Chondrocyte (in vitro differentiated cells): Measurements from ENCODE around the gene STIM1. TPM values are rescaled to one million over a fixed set of nuclear protein-coding genes. Genes with fewer than 3 reads are reported as not detected.

ENCODE experiments used
- DNase-seq: peaks from one replicate; pipeline ENCODE4 v3.0.0; 2021; ENCODE audit warnings: mixed read lengths, low spot score
- H3K27ac Mint-ChIP-seq: one replicate; pipeline ENCODE4 v1.8.0; 2021; ENCODE audit warnings: mild to moderate bottlenecking, moderate library complexity, mixed read lengths; ENCODE audit not compliant: unreplicated experiment
- H3K27me3 Mint-ChIP-seq: 2 replicates; pipeline ENCODE4 v1.8.0; 2021; ENCODE audit warnings: low read depth, mixed read lengths
- H3K36me3 Mint-ChIP-seq: 2 replicates; pipeline ENCODE4 v1.8.0; 2021; ENCODE audit warnings: low read depth, mixed read lengths
- H3K4me1 Mint-ChIP-seq: 2 replicates; pipeline ENCODE4 v1.8.0; 2021; ENCODE audit warnings: low read depth, mild to moderate bottlenecking, mixed read lengths
- H3K4me3 Mint-ChIP-seq: one replicate; pipeline ENCODE4 v1.8.0; 2021; ENCODE audit warnings: mild to moderate bottlenecking, moderate library complexity, mixed read lengths; ENCODE audit not compliant: unreplicated experiment
- H3K9me3 Mint-ChIP-seq: 2 replicates; pipeline ENCODE4 v1.8.0; 2021; ENCODE audit warnings: low read depth, mixed read lengths
- total RNA-seq: library from RNA; stranded (reverse); gene quantifications from 3 replicates; pipeline ENCODE4 v1.2.1, GENCODE V29; 2021
- TF ChIP-seq, protein P1 (sequence below): fragments of 200-600 bp; sonication (generic); IDR thresholded peaks from 2 replicates; pipeline ENCODE4 v1.5.0; 2021; ENCODE audit warnings: antibody characterized with exemption, mild to moderate bottlenecking, moderate library complexity

Gene STIM1
- total RNA-seq, 1 donor from 2014 or later = 50.7 TPM

DNA sequence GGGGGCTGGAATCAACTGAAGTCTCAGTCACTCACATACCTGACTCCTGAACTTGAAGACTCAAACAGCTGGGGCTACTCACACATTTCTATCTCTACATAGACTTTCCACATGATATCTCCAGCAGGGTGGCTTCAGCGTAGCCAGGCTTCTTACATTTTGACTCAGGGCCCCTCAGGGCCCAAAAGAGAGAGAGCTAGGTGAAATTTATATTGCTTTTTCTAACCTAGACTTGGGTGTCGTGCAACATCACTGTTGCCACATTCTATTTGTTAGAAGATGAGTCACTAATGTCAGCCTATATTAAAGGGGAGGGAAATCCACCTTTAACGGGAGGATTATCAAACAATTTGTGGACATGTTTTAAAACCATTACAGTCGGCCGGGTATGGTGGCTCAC, 167.2 kb downstream of the STIM1 start:
- H3K27ac Mint-ChIP-seq = no peak overlapping the region
- peaks cover 40% of the 10 kb centered on the region for H3K4me1 Mint-ChIP-seq
- H3K4me3 Mint-ChIP-seq = no peak overlapping the region
- TF ChIP-seq, protein P1, sequence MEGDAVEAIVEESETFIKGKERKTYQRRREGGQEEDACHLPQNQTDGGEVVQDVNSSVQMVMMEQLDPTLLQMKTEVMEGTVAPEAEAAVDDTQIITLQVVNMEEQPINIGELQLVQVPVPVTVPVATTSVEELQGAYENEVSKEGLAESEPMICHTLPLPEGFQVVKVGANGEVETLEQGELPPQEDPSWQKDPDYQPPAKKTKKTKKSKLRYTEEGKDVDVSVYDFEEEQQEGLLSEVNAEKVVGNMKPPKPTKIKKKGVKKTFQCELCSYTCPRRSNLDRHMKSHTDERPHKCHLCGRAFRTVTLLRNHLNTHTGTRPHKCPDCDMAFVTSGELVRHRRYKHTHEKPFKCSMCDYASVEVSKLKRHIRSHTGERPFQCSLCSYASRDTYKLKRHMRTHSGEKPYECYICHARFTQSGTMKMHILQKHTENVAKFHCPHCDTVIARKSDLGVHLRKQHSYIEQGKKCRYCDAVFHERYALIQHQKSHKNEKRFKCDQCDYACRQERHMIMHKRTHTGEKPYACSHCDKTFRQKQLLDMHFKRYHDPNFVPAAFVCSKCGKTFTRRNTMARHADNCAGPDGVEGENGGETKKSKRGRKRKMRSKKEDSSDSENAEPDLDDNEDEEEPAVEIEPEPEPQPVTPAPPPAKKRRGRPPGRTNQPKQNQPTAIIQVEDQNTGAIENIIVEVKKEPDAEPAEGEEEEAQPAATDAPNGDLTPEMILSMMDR = no peak
- no peaks in the 10 kb centered on the region for H3K36me3 Mint-ChIP-seq
- no peaks in the 10 kb centered on the region for H3K27me3 Mint-ChIP-seq
- H3K9me3 Mint-ChIP-seq = peaks cover 3% of the 10 kb centered on the region
- no peak for DNase-seq

DNA sequence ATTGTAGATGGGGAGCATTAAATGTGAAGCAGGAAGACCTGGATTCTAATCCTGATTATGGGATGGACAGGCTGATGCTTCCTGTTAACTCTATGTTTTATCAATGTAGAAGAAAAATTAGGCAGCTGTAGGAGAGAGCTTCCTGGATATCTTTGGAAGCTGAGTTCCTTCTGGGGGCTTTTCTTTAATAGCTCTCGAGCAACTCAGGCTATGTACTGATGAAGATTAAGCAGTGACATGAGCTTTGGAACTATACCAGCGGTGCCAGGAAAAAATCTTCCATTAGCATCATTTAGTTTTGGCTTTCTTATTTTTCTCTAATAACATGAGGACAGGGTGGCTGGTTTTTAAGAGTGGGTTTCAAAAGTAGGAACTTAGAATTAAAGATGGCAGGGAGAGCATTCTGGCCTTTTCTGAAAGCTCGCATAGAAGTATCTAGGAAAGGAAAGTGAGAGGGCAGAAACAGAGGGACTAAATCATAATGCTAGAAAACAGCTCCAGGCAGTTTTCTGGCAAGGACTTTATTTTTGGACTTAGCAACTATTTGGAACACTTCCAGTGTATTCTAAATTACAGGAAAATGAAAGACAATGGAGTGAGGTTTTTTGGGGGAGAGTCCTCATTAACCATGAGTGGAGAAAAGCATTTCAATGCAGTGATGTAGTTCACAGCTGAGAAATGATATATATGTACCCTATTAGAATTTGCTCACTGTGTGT, 169.9 kb downstream of the STIM1 start:
- Mint-ChIP-seq H3K27me3 (no peaks in the 10 kb centered on the region), H3K4me3 (no peak overlapping the region), H3K4me1 (peaks cover 33% of the 10 kb centered on the region), H3K9me3 (no peaks in the 10 kb centered on the region), H3K36me3 (no peaks in the 10 kb centered on the region), H3K27ac (peak overlapping the region; percentile 87)
- no peak for DNase-seq
- TF ChIP-seq, protein P1 = no peak

GRCh38 chr11:4025967-4026324, 170.5 kb downstream of the STIM1 start:
- Mint-ChIP-seq H3K9me3 (no peaks in the 10 kb centered on the region), H3K27me3 (no peaks in the 10 kb centered on the region), H3K27ac (peak overlapping the region; percentile 87), H3K4me3 (no peak overlapping the region), H3K36me3 (no peaks in the 10 kb centered on the region), H3K4me1 (peaks cover 33% of the 10 kb centered on the region)
- TF ChIP-seq, protein P1 = no peak
- DNase-seq = no peak

DNA sequence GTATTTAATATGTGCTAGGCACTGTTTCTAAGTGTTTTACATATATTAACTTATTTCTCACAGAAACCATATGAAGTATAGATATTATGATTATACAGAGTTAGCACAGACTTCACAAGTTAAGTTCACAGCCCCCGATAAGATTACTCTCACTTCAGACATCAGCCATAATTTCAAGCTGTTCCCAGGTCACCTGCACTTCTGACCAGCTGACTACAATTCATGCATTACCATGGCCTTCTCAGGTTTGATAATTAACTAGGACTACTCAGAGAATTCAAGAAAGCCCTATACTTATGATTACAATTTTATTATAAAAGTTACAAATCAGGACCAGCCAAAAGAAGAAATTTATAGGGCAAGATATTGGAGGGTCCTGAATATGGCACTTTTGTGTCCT, 170.9 kb downstream of the STIM1 start:
- no peaks in the 10 kb centered on the region for H3K9me3 Mint-ChIP-seq
- no peaks in the 10 kb centered on the region for H3K27me3 Mint-ChIP-seq
- TF ChIP-seq, protein P1 = no peak
- H3K4me1 Mint-ChIP-seq = peaks cover 33% of the 10 kb centered on the region
- H3K27ac Mint-ChIP-seq = no peak overlapping the region
- DNase-seq = no peak
- no peak overlapping the region for H3K4me3 Mint-ChIP-seq
- no peaks in the 10 kb centered on the region for H3K36me3 Mint-ChIP-seq

DNA sequence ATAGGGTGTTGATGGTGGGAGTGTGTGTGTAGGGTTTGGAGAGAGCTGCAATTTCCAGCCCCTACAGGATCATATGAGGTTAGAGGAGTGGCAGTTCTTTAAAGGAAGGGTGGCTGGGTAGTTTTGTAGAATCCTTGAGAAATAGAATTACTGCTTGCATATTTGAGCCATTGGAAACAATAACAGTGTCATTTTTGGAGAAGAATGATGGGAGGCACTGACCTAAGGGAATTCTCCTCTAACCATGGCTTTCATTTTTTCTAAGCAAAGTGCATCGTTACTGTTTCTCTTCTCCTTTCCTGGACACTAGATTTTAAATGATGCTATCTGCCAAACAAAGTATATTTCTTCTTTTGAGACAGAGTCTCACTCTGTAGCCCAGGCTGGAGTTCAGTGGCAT, 172.3 kb downstream of the STIM1 start:
- no peak overlapping the region for H3K4me3 Mint-ChIP-seq
- TF ChIP-seq, protein P1 = no peak

More for the DNA sequence above, 172.3 kb downstream of the STIM1 start:
- DNase-seq = no peak
- Mint-ChIP-seq H3K4me1 (peaks cover 33% of the 10 kb centered on the region), H3K27ac (peak overlapping the region; percentile 49), H3K27me3 (no peaks in the 10 kb centered on the region), H3K9me3 (no peaks in the 10 kb centered on the region), H3K36me3 (no peaks in the 10 kb centered on the region)
